ENCODE data around the gene ITGB1BP1. TPM values are rescaled to one million over a fixed set of nuclear protein-coding genes. Genes with fewer than 3 reads are reported as not detected.

ITGB1BP1 gene
- total and polyA plus RNA-seq, 7 donors, result 47.5 to 138 (median 85.9) TPM

DNA sequence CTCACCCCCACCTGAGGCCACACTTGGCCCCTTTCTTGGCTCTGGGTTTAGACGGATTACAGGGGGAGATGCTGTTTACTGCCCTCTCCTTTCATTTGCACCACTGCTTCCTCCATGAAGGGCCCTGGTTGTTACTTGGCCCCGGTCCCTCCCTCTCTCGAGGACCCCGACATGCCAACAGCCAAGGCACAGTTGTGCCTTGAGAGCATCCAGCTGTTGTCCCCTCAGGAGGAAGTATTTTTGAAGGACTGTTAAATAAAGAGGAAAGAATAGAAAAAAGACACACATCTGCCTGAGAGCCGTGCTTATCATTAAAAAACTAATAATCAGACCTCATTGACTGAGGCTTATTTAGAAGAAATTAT, 44.0 kb downstream of the ITGB1BP1 start:
- H3K4me3 ChIP-seq, result no peak overlapping the region
- TF ChIP-seq, protein P1, sequence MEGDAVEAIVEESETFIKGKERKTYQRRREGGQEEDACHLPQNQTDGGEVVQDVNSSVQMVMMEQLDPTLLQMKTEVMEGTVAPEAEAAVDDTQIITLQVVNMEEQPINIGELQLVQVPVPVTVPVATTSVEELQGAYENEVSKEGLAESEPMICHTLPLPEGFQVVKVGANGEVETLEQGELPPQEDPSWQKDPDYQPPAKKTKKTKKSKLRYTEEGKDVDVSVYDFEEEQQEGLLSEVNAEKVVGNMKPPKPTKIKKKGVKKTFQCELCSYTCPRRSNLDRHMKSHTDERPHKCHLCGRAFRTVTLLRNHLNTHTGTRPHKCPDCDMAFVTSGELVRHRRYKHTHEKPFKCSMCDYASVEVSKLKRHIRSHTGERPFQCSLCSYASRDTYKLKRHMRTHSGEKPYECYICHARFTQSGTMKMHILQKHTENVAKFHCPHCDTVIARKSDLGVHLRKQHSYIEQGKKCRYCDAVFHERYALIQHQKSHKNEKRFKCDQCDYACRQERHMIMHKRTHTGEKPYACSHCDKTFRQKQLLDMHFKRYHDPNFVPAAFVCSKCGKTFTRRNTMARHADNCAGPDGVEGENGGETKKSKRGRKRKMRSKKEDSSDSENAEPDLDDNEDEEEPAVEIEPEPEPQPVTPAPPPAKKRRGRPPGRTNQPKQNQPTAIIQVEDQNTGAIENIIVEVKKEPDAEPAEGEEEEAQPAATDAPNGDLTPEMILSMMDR (IDR thresholded peaks at IDR 0.05), result no peak
- H3K9me3 ChIP-seq, result no peaks in the 10 kb centered on the region
- no peak for ATAC-seq
- H3K27ac ChIP-seq, result no peak overlapping the region
- no peaks in the 10 kb centered on the region for H3K27me3 ChIP-seq (ENCODE audit: insufficient read depth in 3 of 3, low read length in 2 of 3)
- DNase-seq, result no peak
- 65 to 87% (median 77%) methylated on average over 5 of the region's 5 CpGs for WGBS, 3 donors
- peaks cover 0 to 7% of the 10 kb centered on the region in 2 donors for H3K36me3 ChIP-seq (ENCODE audit: insufficient read depth in 1 of 2, low read depth in 1 of 2)
- H3K4me1 ChIP-seq, result no peaks in the 10 kb centered on the region
- intact Hi-C loops (cut with DNase I), result no loop called here

DNA sequence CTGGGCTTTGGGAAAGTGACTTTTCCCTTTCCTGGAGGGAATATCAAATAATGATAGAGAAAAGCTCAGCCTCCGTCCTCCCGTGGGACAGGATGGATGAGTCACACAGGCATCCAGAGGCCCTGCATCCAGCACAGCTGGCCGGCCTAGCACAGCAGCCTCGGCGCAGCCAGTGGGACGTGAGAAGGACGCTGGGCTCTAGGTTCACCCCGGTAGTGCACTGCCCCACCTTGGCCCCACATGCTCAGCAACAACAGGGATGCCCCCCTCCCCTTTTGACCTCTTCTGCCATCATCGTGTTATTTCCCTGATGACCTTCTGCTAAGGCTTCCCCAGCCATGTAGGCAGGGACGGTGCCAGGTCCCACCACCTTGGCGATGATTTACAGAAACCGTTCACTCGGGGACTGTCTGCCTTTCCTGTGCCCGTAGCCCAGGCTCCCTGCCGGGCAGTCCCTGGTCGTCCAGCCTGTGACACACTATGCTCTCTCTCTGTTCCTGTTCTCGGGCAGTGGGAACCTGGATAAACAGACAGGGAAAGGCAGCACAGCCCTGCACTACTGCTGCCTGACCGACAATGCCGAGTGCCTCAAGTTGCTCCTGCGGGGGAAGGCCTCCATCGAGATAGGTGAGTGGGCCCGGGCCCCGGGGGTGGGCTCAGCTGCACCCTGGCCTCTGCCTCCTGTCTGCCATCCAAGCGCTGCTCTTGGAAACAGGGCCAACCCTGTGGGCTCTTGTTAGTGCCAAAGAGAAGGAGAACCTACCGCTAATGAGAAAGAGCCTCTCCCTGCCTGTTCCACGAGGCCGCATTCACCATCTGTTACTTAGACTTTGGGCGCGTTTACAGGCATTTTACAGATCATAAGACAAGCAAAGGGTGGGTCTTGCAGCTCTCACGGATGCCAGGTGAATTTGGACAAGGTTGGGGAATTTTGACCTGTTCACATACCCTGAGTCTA, 44.6 kb downstream of the ITGB1BP1 start:
- intact Hi-C loops (cut with DNase I), result no loop called here
- DNase-seq, result peak; percentile 86 to 90
- 43 to 62% (median 50%) methylated on average over 30 of the region's 30 CpGs for WGBS, 3 donors
- peaks cover 0 to 7% of the 10 kb centered on the region in 2 donors for H3K36me3 ChIP-seq (ENCODE audit: insufficient read depth in 1 of 2, low read depth in 1 of 2)
- H3K27ac ChIP-seq, result peak overlapping the region; percentile 44
- peak; percentile 52 to 71 (median 67) for ATAC-seq
- no peaks in the 10 kb centered on the region for H3K9me3 ChIP-seq
- TF ChIP-seq, protein P1 (IDR thresholded peaks at IDR 0.05), result no peak
- no peaks in the 10 kb centered on the region for H3K4me1 ChIP-seq
- H3K4me3 ChIP-seq, result no peak overlapping the region
- no peaks in the 10 kb centered on the region for H3K27me3 ChIP-seq (ENCODE audit: insufficient read depth in 3 of 3, low read length in 2 of 3)

DNA sequence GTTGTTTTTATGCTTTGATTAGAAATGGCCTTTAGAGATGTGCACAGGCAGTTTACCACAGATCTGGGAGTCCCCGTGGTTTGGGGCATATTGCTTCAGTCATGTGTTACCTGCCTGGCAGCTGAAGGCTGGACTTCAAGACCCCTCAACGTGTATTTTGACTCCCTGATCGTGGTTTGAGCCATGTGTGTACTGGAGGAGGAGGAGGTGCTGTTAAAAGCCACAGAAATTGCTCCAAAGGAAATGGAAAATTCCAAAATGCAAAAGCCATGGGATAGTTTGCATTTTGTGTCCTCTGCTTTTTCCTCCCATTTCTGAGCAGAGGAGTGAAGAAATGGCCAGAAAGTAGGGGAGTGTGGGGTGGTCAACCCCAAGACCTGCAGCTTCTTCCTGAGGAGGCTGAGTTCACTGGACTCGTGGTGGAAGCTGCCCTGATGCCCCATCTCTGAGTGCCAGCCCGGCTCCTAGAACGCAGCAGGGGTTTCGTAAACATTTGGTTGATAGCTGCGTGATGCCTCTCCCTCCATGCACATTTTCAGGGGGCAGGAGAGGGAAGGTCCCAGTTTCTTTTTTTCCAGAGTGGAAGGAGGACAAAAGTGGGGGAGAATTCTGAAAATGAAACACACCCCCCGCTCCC, 45.7 kb downstream of the ITGB1BP1 start:
- TF ChIP-seq, protein P1 (IDR thresholded peaks at IDR 0.05), result no peak
- intact Hi-C loops (cut with DNase I), result no loop called here
- ATAC-seq (no peak), DNase-seq (no peak)
- no peak overlapping the region for H3K4me3 ChIP-seq
- WGBS, 3 donors, result 59 to 81% (median 67%) methylated on average over 9 of the region's 9 CpGs
- H3K4me1 ChIP-seq, result no peaks in the 10 kb centered on the region
- H3K27ac ChIP-seq, result peak overlapping the region; percentile 21
- H3K27me3 ChIP-seq (ENCODE audit: insufficient read depth in 3 of 3, low read length in 2 of 3), result no peaks in the 10 kb centered on the region
- peaks cover 0 to 7% of the 10 kb centered on the region in 2 donors for H3K36me3 ChIP-seq (ENCODE audit: insufficient read depth in 1 of 2, low read depth in 1 of 2)
- no peaks in the 10 kb centered on the region for H3K9me3 ChIP-seq

DNA sequence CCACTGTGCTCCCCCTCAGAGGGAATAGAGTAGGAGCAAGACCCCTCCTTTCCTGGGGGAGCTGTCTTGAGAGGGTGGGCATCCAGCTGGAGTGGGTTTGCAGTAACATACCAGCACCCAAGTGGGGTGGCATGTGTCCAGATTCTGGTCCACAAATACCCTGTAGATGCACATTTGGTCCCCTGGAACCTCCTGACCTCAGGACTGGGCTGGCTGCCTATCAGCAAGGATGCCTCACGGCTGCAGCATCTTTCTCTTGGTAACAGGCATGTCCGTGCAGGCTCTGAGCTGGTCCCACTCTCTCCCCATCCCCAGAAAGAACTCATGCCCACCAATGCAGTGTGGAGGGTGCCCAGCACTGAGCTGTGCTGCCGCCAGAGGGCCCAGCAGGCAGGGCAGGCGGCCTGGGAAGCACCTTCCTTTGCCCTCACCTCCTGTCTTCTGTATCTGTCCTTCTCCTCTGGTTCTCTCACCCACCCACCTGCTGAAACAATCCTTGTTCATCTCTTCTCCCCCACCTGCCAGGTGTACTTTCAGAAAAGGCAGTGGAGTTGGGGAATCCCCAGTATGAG, 47.4 kb downstream of the ITGB1BP1 start:
- ATAC-seq, result no peak

More for the DNA sequence above, 47.4 kb downstream of the ITGB1BP1 start:
- Histone ChIP-seq H3K36me3 (ENCODE audit: insufficient read depth in 1 of 2, low read depth in 1 of 2) (peaks cover 0 to 7% of the 10 kb centered on the region in 2 donors), H3K27me3 (ENCODE audit: insufficient read depth in 3 of 3, low read length in 2 of 3) (no peaks in the 10 kb centered on the region), H3K4me1 (no peaks in the 10 kb centered on the region), H3K27ac (no peak overlapping the region), H3K9me3 (no peaks in the 10 kb centered on the region), H3K4me3 (no peak overlapping the region)
- intact Hi-C loops (cut with DNase I), result no loop called here
- WGBS, 3 donors, result 83 to 97% (median 84%) methylated on average over 4 of the region's 4 CpGs
- TF ChIP-seq, protein P1 (IDR thresholded peaks at IDR 0.05), result no peak
- no peak for DNase-seq

Measured in psoas muscle (tissue), 8 donors.